HL-60 (cell line): ENCODE results near the gene GP1BB.
A peak's percentile ranks its signal among the peaks of the same experiment; 100 is the strongest.

Experiments
- DNase-seq, 2 experiments: peaks; one replicate each; pipeline ENCODE4 v3.0.0-alpha.2; 2010 to 2020; ENCODE audit warnings: low read depth in 1 of 2, low spot score in 1 of 2
- H3K27ac ChIP-seq: fragments of 250-450 bp; sonication (Bioruptor Pico); replicated peaks from 2 replicates; pipeline ENCODE4 v1.5.1; 2020; ENCODE audit warnings: mild to moderate bottlenecking, moderate library complexity
- H3K27me3 ChIP-seq: fragments of 250-450 bp; sonication (Bioruptor Pico); 2 replicates; pipeline ENCODE4 v1.5.1; 2021; ENCODE audit warnings: mild to moderate bottlenecking, moderate library complexity; ENCODE audit not compliant: insufficient read depth, poor library complexity, severe bottlenecking
- H3K4me3 ChIP-seq: replicated peaks from 2 replicates; pipeline ENCODE4 v1.5.1; 2011; ENCODE audit warnings: mild to moderate bottlenecking, control low read depth, low read length; ENCODE audit not compliant: insufficient read depth
- GABPA ChIP-seq: IDR thresholded peaks from 2 replicates; pipeline ENCODE4 v1.6.1; 2012; ENCODE audit warnings: low read depth
- POLR2AphosphoS5 ChIP-seq: IDR thresholded peaks from 2 replicates; pipeline ENCODE4 v1.6.1; 2012; ENCODE audit warnings: low read depth
- SPI1 ChIP-seq: IDR thresholded peaks from 2 replicates; pipeline ENCODE4 v1.6.1; 2012; ENCODE audit warnings: low read depth, mild to moderate bottlenecking, borderline replicate concordance
- TF ChIP-seq, protein P1 (sequence below): IDR thresholded peaks from 2 replicates; pipeline ENCODE4 v1.6.1; 2012; ENCODE audit warnings: low read depth; ENCODE audit not compliant: insufficient replicate concordance
- TF ChIP-seq, protein P2 (sequence below): IDR thresholded peaks from one replicate; pipeline ENCODE4 v1.5.1; 2011; ENCODE audit warnings: low read length, control low read depth, inconsistent platforms; ENCODE audit not compliant: insufficient read depth

Gene GP1BB

DNA sequence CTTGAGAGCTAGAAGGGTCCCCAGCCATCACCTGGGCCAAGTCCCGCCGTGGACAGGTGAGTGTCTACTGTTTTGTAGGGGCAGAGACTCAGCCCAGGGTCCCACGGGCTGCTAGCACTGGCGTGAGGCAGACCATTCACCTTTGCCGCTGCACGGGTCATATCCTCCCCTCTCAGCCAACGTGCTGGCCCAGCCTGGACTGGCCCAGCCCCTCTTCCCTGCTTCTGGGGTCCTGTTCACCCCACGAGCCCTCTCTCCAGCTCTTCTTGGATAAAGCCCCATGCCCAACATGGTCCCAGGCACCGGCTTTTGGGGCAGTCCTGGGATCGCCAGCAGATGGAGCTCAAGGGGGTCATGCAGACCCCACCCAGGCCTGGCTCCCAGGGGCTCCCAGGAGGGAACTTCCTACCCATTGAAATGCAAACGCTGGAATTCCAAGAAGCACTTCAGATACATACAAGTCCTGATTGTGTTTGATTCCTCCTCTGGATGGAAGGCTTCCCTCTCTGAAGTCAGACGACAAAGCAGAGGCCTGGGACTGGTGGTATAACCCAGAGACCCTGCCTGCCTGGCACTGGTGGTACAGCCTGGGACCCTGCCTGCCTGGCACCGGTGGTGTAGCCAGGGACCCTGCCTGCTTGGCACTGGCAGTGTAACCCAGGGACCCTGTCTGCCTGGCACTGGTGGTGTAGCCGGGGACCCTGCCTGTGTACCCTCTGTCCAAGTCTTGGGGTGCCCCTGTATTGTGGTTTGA is 18.0 kb upstream of the GP1BB start:
- Histone ChIP-seq H3K27me3 (no peaks in the 10 kb centered on the region), H3K27ac (no peak overlapping the region), H3K4me3 (no peak overlapping the region)
- TF ChIP-seq, protein P1, sequence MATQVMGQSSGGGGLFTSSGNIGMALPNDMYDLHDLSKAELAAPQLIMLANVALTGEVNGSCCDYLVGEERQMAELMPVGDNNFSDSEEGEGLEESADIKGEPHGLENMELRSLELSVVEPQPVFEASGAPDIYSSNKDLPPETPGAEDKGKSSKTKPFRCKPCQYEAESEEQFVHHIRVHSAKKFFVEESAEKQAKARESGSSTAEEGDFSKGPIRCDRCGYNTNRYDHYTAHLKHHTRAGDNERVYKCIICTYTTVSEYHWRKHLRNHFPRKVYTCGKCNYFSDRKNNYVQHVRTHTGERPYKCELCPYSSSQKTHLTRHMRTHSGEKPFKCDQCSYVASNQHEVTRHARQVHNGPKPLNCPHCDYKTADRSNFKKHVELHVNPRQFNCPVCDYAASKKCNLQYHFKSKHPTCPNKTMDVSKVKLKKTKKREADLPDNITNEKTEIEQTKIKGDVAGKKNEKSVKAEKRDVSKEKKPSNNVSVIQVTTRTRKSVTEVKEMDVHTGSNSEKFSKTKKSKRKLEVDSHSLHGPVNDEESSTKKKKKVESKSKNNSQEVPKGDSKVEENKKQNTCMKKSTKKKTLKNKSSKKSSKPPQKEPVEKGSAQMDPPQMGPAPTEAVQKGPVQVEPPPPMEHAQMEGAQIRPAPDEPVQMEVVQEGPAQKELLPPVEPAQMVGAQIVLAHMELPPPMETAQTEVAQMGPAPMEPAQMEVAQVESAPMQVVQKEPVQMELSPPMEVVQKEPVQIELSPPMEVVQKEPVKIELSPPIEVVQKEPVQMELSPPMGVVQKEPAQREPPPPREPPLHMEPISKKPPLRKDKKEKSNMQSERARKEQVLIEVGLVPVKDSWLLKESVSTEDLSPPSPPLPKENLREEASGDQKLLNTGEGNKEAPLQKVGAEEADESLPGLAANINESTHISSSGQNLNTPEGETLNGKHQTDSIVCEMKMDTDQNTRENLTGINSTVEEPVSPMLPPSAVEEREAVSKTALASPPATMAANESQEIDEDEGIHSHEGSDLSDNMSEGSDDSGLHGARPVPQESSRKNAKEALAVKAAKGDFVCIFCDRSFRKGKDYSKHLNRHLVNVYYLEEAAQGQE: no peak
- TF ChIP-seq, protein P2, sequence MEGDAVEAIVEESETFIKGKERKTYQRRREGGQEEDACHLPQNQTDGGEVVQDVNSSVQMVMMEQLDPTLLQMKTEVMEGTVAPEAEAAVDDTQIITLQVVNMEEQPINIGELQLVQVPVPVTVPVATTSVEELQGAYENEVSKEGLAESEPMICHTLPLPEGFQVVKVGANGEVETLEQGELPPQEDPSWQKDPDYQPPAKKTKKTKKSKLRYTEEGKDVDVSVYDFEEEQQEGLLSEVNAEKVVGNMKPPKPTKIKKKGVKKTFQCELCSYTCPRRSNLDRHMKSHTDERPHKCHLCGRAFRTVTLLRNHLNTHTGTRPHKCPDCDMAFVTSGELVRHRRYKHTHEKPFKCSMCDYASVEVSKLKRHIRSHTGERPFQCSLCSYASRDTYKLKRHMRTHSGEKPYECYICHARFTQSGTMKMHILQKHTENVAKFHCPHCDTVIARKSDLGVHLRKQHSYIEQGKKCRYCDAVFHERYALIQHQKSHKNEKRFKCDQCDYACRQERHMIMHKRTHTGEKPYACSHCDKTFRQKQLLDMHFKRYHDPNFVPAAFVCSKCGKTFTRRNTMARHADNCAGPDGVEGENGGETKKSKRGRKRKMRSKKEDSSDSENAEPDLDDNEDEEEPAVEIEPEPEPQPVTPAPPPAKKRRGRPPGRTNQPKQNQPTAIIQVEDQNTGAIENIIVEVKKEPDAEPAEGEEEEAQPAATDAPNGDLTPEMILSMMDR: no peak
- TF ChIP-seq POLR2AphosphoS5 (no peak), GABPA (no peak), SPI1 (no peak)
- DNase-seq: no peak

DNA sequence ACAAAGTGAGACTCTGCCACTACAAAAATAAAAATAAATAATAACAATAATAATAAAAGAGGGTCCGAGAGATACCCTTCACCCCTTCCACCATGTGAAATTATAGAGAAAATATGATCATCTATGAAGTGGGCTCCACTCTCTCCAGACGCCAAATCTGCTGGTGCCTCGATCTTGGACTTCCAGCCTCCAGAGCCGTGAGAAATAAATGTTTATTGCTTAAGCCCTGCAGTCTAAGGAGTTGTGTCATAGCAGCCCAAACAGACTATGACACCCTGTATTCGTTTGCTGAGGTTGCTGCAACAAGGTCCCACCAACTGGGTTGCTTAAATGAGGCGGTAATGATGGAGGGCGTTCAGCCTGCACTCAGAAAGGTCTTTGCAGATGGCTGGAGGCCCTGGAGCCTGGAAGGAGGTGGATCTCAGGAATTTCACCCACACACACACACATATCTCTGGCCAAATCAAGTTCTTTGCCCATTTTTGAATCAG is 16.6 kb upstream of the GP1BB start:
- peak; percentile 50 to 70 for DNase-seq
- no peak overlapping the region for H3K4me3 ChIP-seq
- TF ChIP-seq, protein P1: no peak
- TF ChIP-seq, protein P2: no peak
- TF ChIP-seq GABPA (no peak), POLR2AphosphoS5 (no peak), SPI1 (no peak)
- peak overlapping the region; percentile 14; the same call in 1 of the 2 replicates for H3K27ac ChIP-seq
- no peaks in the 10 kb centered on the region for H3K27me3 ChIP-seq

DNA sequence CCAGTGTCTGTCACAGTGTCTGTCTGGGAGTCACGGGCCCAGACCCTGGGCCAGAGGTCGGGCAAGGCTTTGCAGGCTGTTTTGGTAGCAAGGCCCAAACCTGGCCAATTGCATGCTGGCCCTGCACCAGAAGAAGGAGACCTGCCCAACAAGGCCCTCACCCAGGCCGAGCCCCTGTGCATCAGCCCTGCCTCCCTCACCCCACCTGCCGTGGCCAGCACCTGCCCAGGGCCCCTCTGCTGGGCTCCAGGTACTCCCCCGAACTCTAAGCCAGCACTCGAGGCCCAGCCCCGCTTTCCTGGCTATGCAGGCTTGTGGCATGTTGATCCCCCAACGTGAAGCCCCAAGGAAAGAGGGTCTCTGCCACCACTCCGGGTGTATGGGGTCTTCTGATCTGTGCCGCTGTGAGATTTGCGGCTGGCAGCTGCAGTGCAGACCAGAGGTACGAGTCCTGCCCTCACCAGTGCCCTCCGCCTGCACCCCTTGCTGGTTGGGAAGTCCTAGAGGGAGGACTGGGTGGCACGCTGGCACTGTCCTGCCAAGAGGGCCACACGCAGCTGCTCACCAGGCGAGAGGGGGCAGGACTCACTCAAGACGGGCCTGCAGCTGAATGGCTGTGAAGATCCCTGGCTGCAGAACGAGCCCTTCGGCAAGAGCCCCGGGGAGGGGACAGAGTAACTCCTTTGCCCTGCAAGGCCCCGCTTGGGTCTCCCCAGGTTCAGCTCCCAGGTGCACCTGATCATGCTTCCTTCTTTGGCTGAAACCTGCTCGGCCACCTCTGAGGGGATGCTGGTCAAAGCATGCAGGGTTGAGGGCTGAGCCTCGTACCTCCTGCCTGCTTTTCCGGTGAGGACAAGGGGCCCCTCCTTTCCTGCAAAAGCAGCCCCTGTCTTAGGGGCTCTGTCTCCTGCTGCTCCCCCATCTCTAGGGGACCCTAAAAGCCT is 15.7 kb upstream of the GP1BB start:
- H3K27me3 ChIP-seq: no peaks in the 10 kb centered on the region
- TF ChIP-seq, protein P1: no peak
- TF ChIP-seq POLR2AphosphoS5 (no peak), SPI1 (no peak), GABPA (no peak)
- TF ChIP-seq, protein P2: no peak
- peak overlapping the region; percentile 14; the same call in 1 of the 2 replicates for H3K27ac ChIP-seq
- DNase-seq: no peak
- no peak overlapping the region for H3K4me3 ChIP-seq
